ENCODE results near the gene RPA3.

The RPA3 gene

GRCh38 chr7:7651479-7651878, 66.9 kb downstream of the RPA3 start:
- DNase-seq, result no peak

GRCh38 chr7:7650682-7651206, 67.7 kb downstream of the RPA3 start:
- DNase-seq, result no peak

- no peak for DNase-seq
Measured at GRCh38 chr7:7647495-7648036, 70.8 kb downstream of the RPA3 start.

GRCh38 chr7:7642081-7642480, 76.3 kb downstream of the RPA3 start:
- DNase-seq, result no peak

DNA sequence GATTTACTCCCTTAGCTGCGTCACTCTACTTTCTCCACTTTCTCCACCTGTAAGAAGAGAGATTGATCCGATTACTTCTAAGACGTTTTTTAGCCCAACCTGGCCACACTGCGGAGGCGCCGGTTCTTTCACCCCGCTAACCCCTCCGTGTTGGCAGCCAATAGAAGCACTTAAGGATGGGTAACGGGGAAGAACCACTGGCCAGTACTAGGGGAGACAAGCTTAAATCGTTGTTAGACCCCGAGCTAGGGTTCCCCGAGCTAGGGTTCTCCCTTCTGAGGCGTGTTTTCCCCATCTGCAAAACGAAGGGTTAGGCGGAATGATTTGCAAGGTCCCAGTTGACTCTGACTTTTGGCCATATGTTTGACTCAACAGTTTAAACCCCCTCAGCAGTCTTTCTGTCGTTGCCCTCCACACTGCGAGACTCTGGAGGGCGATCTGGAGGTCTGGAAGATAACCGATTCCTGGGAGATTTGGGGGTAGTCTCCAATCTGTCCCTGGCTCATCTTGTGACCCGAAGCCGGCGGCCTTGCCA, 77.2 kb downstream of the RPA3 start:
- peak; percentile 28 for DNase-seq

DNA sequence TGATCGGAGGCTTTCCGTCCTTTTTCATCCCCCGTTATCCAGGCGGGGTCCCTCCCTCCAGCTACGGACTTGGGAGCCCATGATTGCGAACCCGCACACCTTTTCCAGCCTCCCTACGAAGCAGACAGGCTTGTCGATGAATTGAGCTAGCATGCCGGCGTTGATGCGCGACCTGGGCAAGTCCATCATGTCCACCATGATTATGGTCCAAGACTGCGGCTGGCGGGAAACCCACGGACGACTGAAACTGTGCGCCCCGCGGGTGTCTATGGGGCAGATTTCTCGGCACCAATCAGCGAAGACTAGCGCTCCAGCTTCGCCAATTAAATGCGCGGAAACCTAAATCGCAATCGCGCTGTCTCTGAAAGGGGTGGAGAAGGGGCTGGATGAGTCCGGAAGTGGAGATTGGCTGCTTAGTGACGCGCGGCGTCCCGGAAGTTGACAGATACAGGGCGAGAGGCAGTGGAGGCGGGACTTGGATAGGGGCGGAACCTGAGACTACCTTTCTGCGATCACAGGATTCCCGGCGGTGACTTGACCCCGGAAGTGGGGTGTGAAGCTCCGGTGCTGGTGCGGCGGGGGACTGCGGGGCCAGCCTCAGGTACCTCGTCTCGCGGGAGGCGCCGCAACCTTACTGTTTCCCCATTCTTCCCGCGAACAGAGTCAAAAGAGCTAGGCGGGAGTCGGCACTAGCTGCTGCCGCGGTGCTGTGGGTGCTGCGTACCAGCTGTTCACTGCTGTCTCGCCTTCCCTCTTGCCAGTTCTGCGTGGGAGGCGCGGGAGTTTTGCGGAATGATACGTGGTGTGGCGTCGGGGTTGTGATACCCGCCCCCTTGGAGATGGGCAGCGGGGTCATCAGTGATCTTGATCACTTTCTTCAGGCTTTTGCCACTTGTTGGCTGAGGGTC, 77.9 kb downstream of the RPA3 start, which contains the start of gene UMAD1:
Gene UMAD1, plus strand, starts transcription at position 532 of the 908 bp plus-strand sequence. CDS start 32,620 bp downstream, outside the sequence.
- DNase-seq, result peak; percentile 99

DNA sequence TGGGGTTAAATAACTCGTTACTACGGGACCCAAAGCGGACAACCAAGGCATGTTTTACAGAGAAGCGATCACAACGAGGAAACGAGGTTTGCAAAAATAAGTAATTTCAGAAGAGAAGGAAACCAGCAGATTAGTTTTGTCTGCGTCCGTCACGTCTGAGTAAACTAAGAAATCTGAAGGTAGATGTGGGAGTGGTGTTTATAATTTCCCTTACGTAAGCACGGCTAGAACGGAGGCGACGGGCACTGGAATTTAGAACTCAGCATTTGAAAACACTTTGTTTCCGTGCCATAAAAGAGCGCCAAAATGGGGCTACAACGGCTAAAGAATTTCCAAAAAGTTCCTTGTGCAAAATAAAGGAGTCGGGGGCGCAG, 78.6 kb downstream of the RPA3 start:
- DNase-seq, result peak; percentile 23

DNA sequence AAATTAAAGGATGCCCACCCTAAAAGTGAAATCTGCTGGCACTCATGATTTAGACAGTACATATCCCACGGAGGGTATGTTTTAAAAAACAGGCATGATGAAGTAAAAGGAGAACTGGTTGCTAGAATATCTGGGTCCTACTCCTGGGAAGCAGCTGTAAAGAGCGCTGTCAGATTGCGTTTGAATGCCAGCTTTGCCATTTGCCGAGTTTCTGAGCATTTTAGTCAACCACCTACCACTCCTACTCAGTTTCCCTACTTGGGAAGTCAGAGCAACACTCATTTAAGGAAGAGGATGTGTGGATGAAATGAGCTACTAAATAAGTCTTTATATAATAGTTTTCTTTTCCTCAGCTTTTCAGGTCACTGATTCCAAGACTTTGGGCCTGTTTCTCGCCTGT, 79.0 kb downstream of the RPA3 start:
- no peak for DNase-seq

GRCh38 chr7:7630626-7631329, 87.6 kb downstream of the RPA3 start:
- DNase-seq, result no peak

GRCh38 chr7:7628476-7628875, 89.9 kb downstream of the RPA3 start:
- no peak for DNase-seq

- no peak for DNase-seq
Measured at GRCh38 chr7:7620644-7621210, 97.7 kb downstream of the RPA3 start.

- DNase-seq, result no peak
Measured at GRCh38 chr7:7620236-7620635, 98.2 kb downstream of the RPA3 start.

DNA sequence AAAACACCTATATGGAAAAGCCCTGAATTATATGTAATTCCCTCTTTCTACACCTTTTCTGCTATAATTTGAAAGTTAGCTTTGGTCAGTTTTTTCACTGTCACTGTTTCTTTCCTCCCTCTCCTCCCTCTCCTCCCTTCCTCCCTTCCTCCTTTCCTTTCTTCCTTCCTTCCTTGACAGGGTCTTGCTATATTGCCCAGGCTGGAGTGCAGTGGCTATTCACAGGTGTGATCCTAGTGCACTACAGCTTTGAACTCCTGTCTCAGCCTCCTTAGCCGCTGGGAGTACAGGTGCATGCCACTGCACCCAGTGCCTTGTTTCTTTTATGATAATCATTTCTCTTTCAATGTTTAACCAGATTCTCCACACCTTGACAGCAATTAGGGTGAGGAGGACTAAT, 100.0 kb downstream of the RPA3 start:
- DNase-seq, result no peak

- no peak for DNase-seq
Measured at GRCh38 chr7:7617550-7617949, 100.9 kb downstream of the RPA3 start.

GRCh38 chr7:7614018-7614741, 104.2 kb downstream of the RPA3 start:
- DNase-seq, result no peak

DNA sequence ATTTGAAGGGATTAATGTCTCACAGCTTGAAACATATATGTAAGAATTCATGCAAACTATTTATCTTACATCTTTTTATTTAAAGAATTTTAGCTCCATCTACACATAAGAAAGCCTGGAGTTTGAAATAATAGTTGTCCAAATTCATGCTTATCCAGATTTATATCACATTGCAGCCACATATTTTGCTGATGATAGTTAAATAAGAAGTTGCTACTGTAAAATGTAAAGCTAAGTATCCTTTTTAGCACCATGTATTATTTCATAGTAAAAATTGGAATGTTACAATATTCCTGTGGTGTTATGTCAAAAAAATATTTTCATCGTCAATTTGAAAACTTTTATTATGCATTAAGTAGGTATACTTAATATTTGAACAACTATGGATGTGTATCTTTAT, 105.2 kb downstream of the RPA3 start:
- DNase-seq, result no peak

DNA sequence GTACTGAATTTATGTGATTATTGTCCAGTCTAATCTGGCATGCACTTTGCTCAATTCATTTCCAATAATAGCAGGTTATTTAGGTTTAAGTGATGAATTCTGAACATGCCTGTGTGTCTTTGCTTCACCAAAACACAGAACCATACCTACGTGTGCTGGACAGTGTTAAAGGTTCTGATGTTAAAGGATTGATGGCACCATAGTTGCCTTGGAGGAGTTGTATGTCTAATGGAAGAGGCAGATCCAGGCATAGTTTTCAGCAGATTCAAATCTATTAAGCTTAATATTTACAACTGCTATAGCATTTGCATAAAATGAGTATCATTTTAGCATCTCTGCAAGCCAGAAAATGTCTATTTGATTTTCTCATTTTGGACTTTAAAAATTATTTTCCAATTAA, 105.9 kb downstream of the RPA3 start:
- DNase-seq, result no peak

- DNase-seq, result no peak
Measured at GRCh38 chr7:7609330-7609729, 109.1 kb downstream of the RPA3 start.

DNA sequence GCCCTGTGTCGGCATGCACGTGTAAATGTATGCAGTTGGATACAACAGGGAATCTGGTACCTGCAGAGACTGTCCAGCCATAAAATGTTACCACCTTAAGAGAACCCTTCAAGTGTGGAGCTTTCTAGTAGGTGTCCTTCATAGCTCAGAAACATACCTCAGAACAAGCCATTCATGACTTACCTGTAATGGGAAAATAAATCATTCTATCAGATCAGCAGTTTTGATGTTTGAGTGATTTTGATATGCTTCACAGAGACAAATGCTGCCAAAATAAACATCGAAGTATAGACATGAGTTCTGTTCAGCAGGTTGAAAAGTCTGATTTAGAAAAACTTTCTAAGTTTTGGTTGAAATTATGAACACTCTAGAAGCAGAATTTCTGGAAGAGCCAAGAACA, 111.4 kb downstream of the RPA3 start:
- no peak for DNase-seq

GRCh38 chr7:7596176-7596575, 122.2 kb downstream of the RPA3 start:
- no peak for DNase-seq

GRCh38 chr7:7595451-7595850, 123.0 kb downstream of the RPA3 start:
- DNase-seq, result peak; percentile 42
